WERI-Rb-1 (cell line): ENCODE results near the gene MYB.

Experiments used
- DNase-seq: peaks from one replicate; pipeline ENCODE4 v3.0.0-alpha.2; 2020
- H3K27ac ChIP-seq: fragments of 250-450 bp; sonication (Bioruptor Pico); 2 replicates; pipeline ENCODE4 v1.5.1; 2020; ENCODE audit warnings: mild to moderate bottlenecking, moderate library complexity
- H3K27me3 ChIP-seq: fragments of 250-450 bp; sonication (Bioruptor Pico); 2 replicates; pipeline ENCODE4 v1.5.1; 2021; ENCODE audit warnings: mild to moderate bottlenecking, low read depth, moderate library complexity; ENCODE audit not compliant: insufficient read depth, severe bottlenecking
- H3K36me3 ChIP-seq: fragments of 250-450 bp; sonication (Bioruptor Pico); 2 replicates; pipeline ENCODE4 v1.5.1; 2020; ENCODE audit warnings: mild to moderate bottlenecking, moderate library complexity
- H3K4me3 ChIP-seq: 2 replicates; pipeline ENCODE4 v1.5.1; 2011; ENCODE audit warnings: low read depth, mild to moderate bottlenecking, control low read depth, low read length
- H3K9me3 ChIP-seq: fragments of 250-450 bp; sonication (Bioruptor Pico); 2 replicates; pipeline ENCODE4 v1.5.1; 2021; ENCODE audit warnings: mild to moderate bottlenecking, moderate library complexity; ENCODE audit not compliant: severe bottlenecking
- TF ChIP-seq, protein P1 (sequence below): IDR thresholded peaks from 2 replicates; pipeline ENCODE4 v1.5.1; 2011; ENCODE audit warnings: low read depth, mild to moderate bottlenecking, control low read depth, inconsistent platforms, low read length

MYB gene

GRCh38 chr6:135268263-135268662 lies 87.2 kb downstream of the MYB start:
- Histone ChIP-seq H3K27ac (no peak overlapping the region), H3K36me3 (no peaks in the 10 kb centered on the region), H3K9me3 (no peaks in the 10 kb centered on the region), H3K4me3 (no peak overlapping the region), H3K27me3 (no peaks in the 10 kb centered on the region)
- TF ChIP-seq, protein P1, sequence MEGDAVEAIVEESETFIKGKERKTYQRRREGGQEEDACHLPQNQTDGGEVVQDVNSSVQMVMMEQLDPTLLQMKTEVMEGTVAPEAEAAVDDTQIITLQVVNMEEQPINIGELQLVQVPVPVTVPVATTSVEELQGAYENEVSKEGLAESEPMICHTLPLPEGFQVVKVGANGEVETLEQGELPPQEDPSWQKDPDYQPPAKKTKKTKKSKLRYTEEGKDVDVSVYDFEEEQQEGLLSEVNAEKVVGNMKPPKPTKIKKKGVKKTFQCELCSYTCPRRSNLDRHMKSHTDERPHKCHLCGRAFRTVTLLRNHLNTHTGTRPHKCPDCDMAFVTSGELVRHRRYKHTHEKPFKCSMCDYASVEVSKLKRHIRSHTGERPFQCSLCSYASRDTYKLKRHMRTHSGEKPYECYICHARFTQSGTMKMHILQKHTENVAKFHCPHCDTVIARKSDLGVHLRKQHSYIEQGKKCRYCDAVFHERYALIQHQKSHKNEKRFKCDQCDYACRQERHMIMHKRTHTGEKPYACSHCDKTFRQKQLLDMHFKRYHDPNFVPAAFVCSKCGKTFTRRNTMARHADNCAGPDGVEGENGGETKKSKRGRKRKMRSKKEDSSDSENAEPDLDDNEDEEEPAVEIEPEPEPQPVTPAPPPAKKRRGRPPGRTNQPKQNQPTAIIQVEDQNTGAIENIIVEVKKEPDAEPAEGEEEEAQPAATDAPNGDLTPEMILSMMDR = no peak
- DNase-seq = no peak

GRCh38 chr6:135268740-135269139 lies 87.6 kb downstream of the MYB start:
- Histone ChIP-seq H3K27me3 (no peaks in the 10 kb centered on the region), H3K36me3 (no peaks in the 10 kb centered on the region), H3K27ac (no peak overlapping the region), H3K9me3 (no peaks in the 10 kb centered on the region), H3K4me3 (no peak overlapping the region)
- no peak for DNase-seq
- TF ChIP-seq, protein P1 = no peak
